T-cell (primary cell): ENCODE results near the gene SORD. TPM values are rescaled to one million over a fixed set of nuclear protein-coding genes. Genes with fewer than 3 reads are reported as not detected.
"Not testable (repeated sequence)": the region's sequence is repeated elsewhere in the genome, so short reads cannot be mapped to it uniquely, and the experiment has no call there.

Experiments used
- ATAC-seq, 4 experiments: fragments of 200-7000 bp in 3 of 4; fragments of 150-1000 bp in 1 of 4; cut with Tn5 transposase; replicated peaks in 1 of 4; 1 replicate in 3 of 4; 2 replicates in 1 of 4; pipeline ENCODE4 v1.10.0; 2021; ENCODE audit warnings: moderate library complexity in 3 of 4, mild to moderate bottlenecking in 2 of 4, moderate number of reproducible peaks in 1 of 4
- CTCF ChIA-PET, 2 donors: fragments of 300-600 bp; sonication (Branson Sonifier 250); formaldehyde crosslinking; loops; one replicate each; lab custom pipeline; 2022; ENCODE audit warnings: antibody characterized with exemption in 2 of 2; lab: Charles Lee
- POLR2A ChIA-PET, 2 donors: fragments of 300-600 bp; sonication (Branson Sonifier 250); formaldehyde crosslinking; loops; one replicate each; lab custom pipeline; 2022; ENCODE audit warnings: antibody characterized with exemption in 2 of 2; lab: Charles Lee
- DNase-seq, 35 experiments: peaks; one replicate each; pipeline versions ENCODE4 v3.0.0 to v3.0.0-alpha.2; 2013 to 2023
- H3K27ac ChIP-seq: one replicate; pipeline ENCODE4 v1.5.1; 2013; ENCODE audit warnings: low read length
- H3K27me3 ChIP-seq, 2 experiments: replicated peaks in 1 of 2; 1 replicate in 1 of 2; 2 replicates in 1 of 2; pipeline versions ENCODE4 v1.6.1 to v1.7.0; 2013; ENCODE audit warnings: low read length in 1 of 2, mixed read lengths in 1 of 2; ENCODE audit not compliant: control insufficient read depth in 2 of 2, insufficient read depth in 2 of 2; ENCODE audit errors: extremely low read depth in 1 of 2
- H3K36me3 ChIP-seq, 2 donors: 1 replicate in 1 of 2; 2 replicates in 1 of 2; pipeline versions ENCODE4 v1.6.1 to v1.7.0; 2013; ENCODE audit warnings: low read length in 1 of 2; ENCODE audit not compliant: control insufficient read depth in 2 of 2, insufficient read depth in 1 of 2; ENCODE audit errors: extremely low read depth in 1 of 2
- H3K4me1 ChIP-seq, 2 experiments: 1 replicate in 1 of 2; 2 replicates in 1 of 2; pipeline versions ENCODE4 v1.6.1 to v1.7.0; 2013; ENCODE audit warnings: low read length in 2 of 2, mixed read lengths in 1 of 2; ENCODE audit not compliant: insufficient read depth in 2 of 2, control insufficient read depth in 1 of 2; ENCODE audit errors: extremely low read depth in 1 of 2
- H3K4me3 ChIP-seq, 2 donors: 1 replicate in 1 of 2; 2 replicates in 1 of 2; pipeline versions ENCODE4 v1.5.1 to v1.7.0; 2013; ENCODE audit warnings: mild to moderate bottlenecking in 2 of 2, low read length in 1 of 2, moderate library complexity in 1 of 2; ENCODE audit not compliant: control insufficient read depth in 1 of 2; ENCODE audit errors: extremely low read depth in 1 of 2
- H3K9me3 ChIP-seq: 2 replicates; pipeline ENCODE4 v1.7.0; 2013
- H3K27ac Mint-ChIP-seq, 2 donors: one replicate each; pipeline ENCODE4 v1.8.0; 2020 to 2021; ENCODE audit warnings: mild to moderate bottlenecking in 2 of 2, mixed read lengths in 2 of 2
- H3K27me3 Mint-ChIP-seq, 2 donors: one replicate each; pipeline ENCODE4 v1.8.0; 2021 to 2022; ENCODE audit warnings: mixed read lengths in 2 of 2
- H3K36me3 Mint-ChIP-seq: one replicate; pipeline ENCODE4 v1.8.0; 2021; ENCODE audit warnings: mixed read lengths
- H3K4me1 Mint-ChIP-seq, 3 donors: one replicate each; pipeline ENCODE4 v1.8.0; 2020 to 2022; ENCODE audit warnings: mixed read lengths in 3 of 3, mild to moderate bottlenecking in 1 of 3
- H3K4me3 Mint-ChIP-seq, 3 donors: one replicate each; pipeline ENCODE4 v1.8.0; 2020 to 2022; ENCODE audit warnings: mild to moderate bottlenecking in 3 of 3, mixed read lengths in 3 of 3, moderate library complexity in 3 of 3
- H3K9me3 Mint-ChIP-seq, 3 donors: one replicate each; pipeline ENCODE4 v1.8.0; 2020 to 2022; ENCODE audit warnings: mixed read lengths in 3 of 3
- WGBS: methylation state at CpG from one replicate; pipeline ENCODE4 v1.1.5; 2013; ENCODE audit warnings: missing lambda C conversion rate; ENCODE audit not compliant: insufficient coverage; 5-methylcytosine and 5-hydroxymethylcytosine counted together
- total RNA-seq, 35 experiments: library from RNA in 6 of 35; stranded (reverse) in 6 of 35; fragments of 120-200 nt in 1 of 35; gene quantifications; one replicate each; pipeline versions ENCODE4 v1.2.1 to v1.2.4 and lab custom pipeline; 2013 to 2026

The SORD gene
- total RNA-seq: 1 to 10 TPM; 2.6 to 6.0 (median 5.1) TPM
- total RNA-seq (2013): 5.2 TPM
- total RNA-seq (lab: John Stamatoyannopoulos, UW): 1.5 to 27.7 (median 5.1) reads per million in 29 experiments

GRCh38 chr15:45022871-45023658, at the start of gene SORD:
Gene SORD, plus strand, starts transcription at chr15:45023195. Its CDS starts 89 bp downstream, at chr15:45023284.
- H3K9me3 Mint-ChIP-seq: no peaks in the 10 kb centered on the region
- peak within 1 kb of the TSS; percentile 84 to 87 (median 86) for H3K4me3 Mint-ChIP-seq
- Histone ChIP-seq H3K9me3 (no peaks in the 10 kb centered on the region), H3K36me3 (no peaks in the 10 kb centered on the region), H3K4me1 (peaks cover 4 to 20% of the 10 kb centered on the region in 2 experiments), H3K27ac (no peak within 1 kb of the TSS), H3K27me3 (peaks cover 0 to 9% of the 10 kb centered on the region in 2 experiments), H3K4me3 (peak within 1 kb of the TSS; percentile 77 to 89)
- peaks cover 20 to 21% of the 10 kb centered on the region in 2 donors for H3K27me3 Mint-ChIP-seq
- H3K4me1 Mint-ChIP-seq: peaks cover 22 to 24% (median 24%) of the 10 kb centered on the region in 3 donors
- ChIA-PET CTCF (no interaction called here), POLR2A (interaction anchor here in 1 of 2 donors (0.6 kb wide), 1 partner anchor 595 kb away, joined by 3 read pairs; the partner anchor contains the start of gene CTDSPL2)
- H3K27ac Mint-ChIP-seq: peak within 1 kb of the TSS in 1 of 2 donors; percentile 81
- ATAC-seq: peak; percentile 99
- peak; percentile 66 to 93 (median 82) for DNase-seq
- WGBS: 4% methylated on average over 41 of the region's 48 CpGs
- H3K36me3 Mint-ChIP-seq: no peaks in the 10 kb centered on the region

GRCh38 chr15:44976183-44976582, 46.8 kb upstream of the SORD start:
- H3K4me1 ChIP-seq, H3K36me3 Mint-ChIP-seq, H3K27ac Mint-ChIP-seq, H3K36me3 ChIP-seq, ATAC-seq, DNase-seq, H3K4me3 Mint-ChIP-seq, H3K27me3 Mint-ChIP-seq, H3K27me3 ChIP-seq, H3K27ac ChIP-seq, POLR2A ChIA-PET, CTCF ChIA-PET, H3K9me3 Mint-ChIP-seq, H3K4me1 Mint-ChIP-seq, H3K4me3 ChIP-seq, H3K9me3 ChIP-seq: not testable (repeated sequence)
- 100% methylated on average over 1 of the region's 3 CpGs for WGBS

GRCh38 chr15:44977781-44978180, 45.2 kb upstream of the SORD start:
- POLR2A ChIA-PET: interaction anchor here in 1 of 2 donors (0.5 kb wide), 1 partner anchor 265 kb away, joined by 6 read pairs; no protein-coding TSS in a partner anchor
- no CpG with 5 or more reads among the region's 2 CpGs for WGBS
- H3K27ac ChIP-seq, H3K36me3 ChIP-seq, H3K27ac Mint-ChIP-seq, H3K4me1 Mint-ChIP-seq, H3K27me3 Mint-ChIP-seq, H3K4me3 ChIP-seq, ATAC-seq, H3K9me3 ChIP-seq, CTCF ChIA-PET, H3K36me3 Mint-ChIP-seq, H3K4me1 ChIP-seq, DNase-seq, H3K27me3 ChIP-seq, H3K9me3 Mint-ChIP-seq, H3K4me3 Mint-ChIP-seq: not testable (repeated sequence)

GRCh38 chr15:44979617-44980339, 43.2 kb upstream of the SORD start:
- DNase-seq, H3K36me3 Mint-ChIP-seq, H3K4me1 ChIP-seq, ATAC-seq, H3K27ac Mint-ChIP-seq, H3K4me1 Mint-ChIP-seq, H3K27ac ChIP-seq, H3K27me3 Mint-ChIP-seq, POLR2A ChIA-PET, H3K4me3 ChIP-seq, H3K9me3 ChIP-seq, H3K27me3 ChIP-seq, H3K4me3 Mint-ChIP-seq, H3K9me3 Mint-ChIP-seq, H3K36me3 ChIP-seq: not testable (repeated sequence)
- CTCF ChIA-PET: interaction anchor here in 1 of 2 donors (0.6 kb wide), 1 partner anchor 14 kb away, joined by 3 read pairs; no protein-coding TSS in a partner anchor
- WGBS: no CpG with 5 or more reads among the region's 2 CpGs

GRCh38 chr15:44984144-44984543, 38.9 kb upstream of the SORD start:
- H3K9me3 Mint-ChIP-seq, H3K27ac ChIP-seq, H3K27me3 ChIP-seq, H3K9me3 ChIP-seq, DNase-seq, H3K4me3 Mint-ChIP-seq, ATAC-seq, H3K27me3 Mint-ChIP-seq, POLR2A ChIA-PET, H3K4me1 ChIP-seq, H3K36me3 ChIP-seq, H3K27ac Mint-ChIP-seq, CTCF ChIA-PET, H3K4me3 ChIP-seq, H3K36me3 Mint-ChIP-seq: not testable (repeated sequence)
- H3K4me1 Mint-ChIP-seq: peaks cover 0 to 17% (median 0%) of the 10 kb centered on the region in 3 donors
- no CpG with 5 or more reads among the region's 1 CpG for WGBS

GRCh38 chr15:44986346-44987055, 36.5 kb upstream of the SORD start:
- H3K4me3 ChIP-seq, H3K36me3 Mint-ChIP-seq, CTCF ChIA-PET, POLR2A ChIA-PET, H3K27me3 ChIP-seq, H3K9me3 Mint-ChIP-seq, H3K4me1 ChIP-seq, H3K36me3 ChIP-seq, H3K4me3 Mint-ChIP-seq, H3K9me3 ChIP-seq, H3K27ac Mint-ChIP-seq, H3K27ac ChIP-seq, DNase-seq: not testable (repeated sequence)
- H3K4me1 Mint-ChIP-seq: peaks cover 0 to 17% (median 0%) of the 10 kb centered on the region in 3 donors
- no CpG with 5 or more reads among the region's 4 CpGs for WGBS
- H3K27me3 Mint-ChIP-seq: peaks cover 11 to 15% of the 10 kb centered on the region in 2 donors
- peak in 2 of 4 experiments; percentile 81 to 83 for ATAC-seq
